ENCODE data around the gene TEFM.

GRCh38 chr17:30920683-30921543 lies 14.9 kb upstream of the TEFM start:
- TF ChIP-seq CTCF (IDR thresholded peaks at IDR 0.05; ENCODE audit: insufficient read depth, low read length, poor library complexity, severe bottlenecking) (no peak), EZH2phosphoT487 (conservative IDR thresholded peaks at IDR 0.05; ENCODE audit: low read length) (no peak)

Data from SU-DHL-6 (cell line).